Colonic mucosa (tissue), 4 donors: Measurements from ENCODE around the gene CTTN. TPM values are rescaled to one million over a fixed set of nuclear protein-coding genes. Genes with fewer than 3 reads are reported as not detected.

Source experiments
- DNase-seq: peaks from one replicate; pipeline ENCODE4 v3.0.0-alpha.2; 2020
- H3K27ac ChIP-seq: fragments of 200-600 bp; one replicate; pipeline ENCODE4 v1.8.0; 2021
- H3K27me3 ChIP-seq: fragments of 200-600 bp; one replicate; pipeline ENCODE4 v1.8.0; 2021
- H3K36me3 ChIP-seq: fragments of 200-600 bp; one replicate; pipeline ENCODE4 v1.8.0; 2021
- H3K4me1 ChIP-seq: fragments of 200-600 bp; one replicate; pipeline ENCODE4 v1.8.0; 2021; ENCODE audit warnings: mild to moderate bottlenecking
- H3K4me3 ChIP-seq: fragments of 200-600 bp; one replicate; pipeline ENCODE4 v1.8.0; 2021
- H3K9ac ChIP-seq, 2 donors: one replicate each; pipeline ENCODE4 v1.7.0; 2013; ENCODE audit warnings: control low read depth in 2 of 2, low read depth in 2 of 2, low read length in 2 of 2
- H3K9me3 ChIP-seq: fragments of 200-600 bp; one replicate; pipeline ENCODE4 v1.8.0; 2021
- intact Hi-C: fragments of 100-400 bp; cut with DNase I; formaldehyde crosslinking; loops from one replicate; pipeline ENCODE4 v1.14.1; 2022
- total RNA-seq, 2 donors: library from RNA; stranded (reverse); fragmentation: NEBNext Ultra II Directional in 1 of 2; extraction: Animal tissue kit (Norgen Biotek cat#: 25700) in 1 of 2; gene quantifications; one replicate each; pipeline ENCODE4 v1.2.1, GENCODE V29; 2021
- TF ChIP-seq, protein P1 (sequence below): fragments of 200-600 bp; IDR thresholded peaks from one replicate; pipeline ENCODE4 v1.8.0; 2022; ENCODE audit warnings: antibody characterized with exemption, mild to moderate bottlenecking
- donor health status: healthy.
- donor health status: DM: no; HTN: no; CAD: no.
- donor health status: DM: no; HTN: no; CAD: no.

CTTN gene
- total RNA-seq, 2 donors from 2014 or later: 249 to 302 TPM

DNA sequence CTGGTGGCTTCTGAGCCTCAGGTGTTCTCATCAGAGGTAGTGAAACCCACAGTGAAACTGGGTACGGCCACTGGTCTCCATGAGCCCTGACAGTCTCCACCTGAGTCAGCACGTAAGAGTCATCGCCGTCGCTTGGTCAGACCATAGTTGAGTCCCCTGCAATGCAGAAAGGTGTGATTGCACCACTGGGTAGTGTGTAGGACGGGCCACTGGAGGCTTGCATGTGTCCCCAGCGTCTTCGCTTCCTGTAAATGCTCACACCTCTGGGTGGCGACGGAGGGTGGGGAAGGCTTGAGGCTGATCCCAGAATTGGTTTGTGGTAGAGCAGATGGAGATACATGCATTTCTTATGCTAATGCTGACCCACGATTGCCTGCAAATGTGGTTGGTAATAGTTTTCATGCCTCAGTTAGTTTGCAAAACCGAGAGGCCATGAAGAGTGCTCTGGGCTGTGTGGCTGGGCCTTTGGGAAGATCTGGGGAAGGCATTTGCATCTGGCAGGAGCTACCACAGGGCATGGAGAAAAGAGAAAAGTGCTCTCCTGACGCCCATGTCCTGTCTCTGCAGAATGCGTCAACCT, 26.5 kb downstream of the CTTN start:
- no peak overlapping the region for H3K27ac ChIP-seq
- no peak overlapping the region for H3K4me3 ChIP-seq
- H3K4me1 ChIP-seq: no peaks in the 10 kb centered on the region
- H3K36me3 ChIP-seq: peaks cover 18% of the 10 kb centered on the region
- H3K27me3 ChIP-seq: no peaks in the 10 kb centered on the region
- TF ChIP-seq, protein P1, sequence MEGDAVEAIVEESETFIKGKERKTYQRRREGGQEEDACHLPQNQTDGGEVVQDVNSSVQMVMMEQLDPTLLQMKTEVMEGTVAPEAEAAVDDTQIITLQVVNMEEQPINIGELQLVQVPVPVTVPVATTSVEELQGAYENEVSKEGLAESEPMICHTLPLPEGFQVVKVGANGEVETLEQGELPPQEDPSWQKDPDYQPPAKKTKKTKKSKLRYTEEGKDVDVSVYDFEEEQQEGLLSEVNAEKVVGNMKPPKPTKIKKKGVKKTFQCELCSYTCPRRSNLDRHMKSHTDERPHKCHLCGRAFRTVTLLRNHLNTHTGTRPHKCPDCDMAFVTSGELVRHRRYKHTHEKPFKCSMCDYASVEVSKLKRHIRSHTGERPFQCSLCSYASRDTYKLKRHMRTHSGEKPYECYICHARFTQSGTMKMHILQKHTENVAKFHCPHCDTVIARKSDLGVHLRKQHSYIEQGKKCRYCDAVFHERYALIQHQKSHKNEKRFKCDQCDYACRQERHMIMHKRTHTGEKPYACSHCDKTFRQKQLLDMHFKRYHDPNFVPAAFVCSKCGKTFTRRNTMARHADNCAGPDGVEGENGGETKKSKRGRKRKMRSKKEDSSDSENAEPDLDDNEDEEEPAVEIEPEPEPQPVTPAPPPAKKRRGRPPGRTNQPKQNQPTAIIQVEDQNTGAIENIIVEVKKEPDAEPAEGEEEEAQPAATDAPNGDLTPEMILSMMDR: no peak
- DNase-seq: no peak
- H3K9me3 ChIP-seq: no peaks in the 10 kb centered on the region
- intact Hi-C loops: no loop called here
- no peak overlapping the region for H3K9ac ChIP-seq

DNA sequence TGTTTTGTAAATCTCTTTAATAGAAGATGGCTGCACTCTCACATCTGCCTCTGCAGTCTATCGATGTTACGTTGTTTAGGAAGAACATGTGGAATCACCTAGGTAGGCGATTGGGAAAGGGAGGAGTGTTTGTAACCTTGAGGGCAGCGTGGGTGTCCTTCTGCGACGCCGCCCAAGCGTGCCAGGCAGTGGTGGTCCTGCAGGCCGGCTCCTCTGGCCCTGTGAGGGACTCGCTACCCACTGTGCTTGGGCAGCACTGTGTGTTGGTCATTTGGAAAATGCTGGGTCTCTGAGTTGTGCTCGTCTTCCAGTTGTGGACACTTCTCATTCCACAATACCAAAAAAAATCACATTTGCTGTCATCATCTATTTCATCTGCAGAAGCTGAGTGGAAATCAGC, 29.1 kb downstream of the CTTN start:
- H3K9me3 ChIP-seq: no peaks in the 10 kb centered on the region
- H3K27ac ChIP-seq: no peak overlapping the region
- no peaks in the 10 kb centered on the region for H3K27me3 ChIP-seq
- no peak overlapping the region for H3K9ac ChIP-seq
- intact Hi-C loops: no loop called here
- H3K36me3 ChIP-seq: peaks cover 18% of the 10 kb centered on the region
- H3K4me3 ChIP-seq: no peak overlapping the region
- TF ChIP-seq, protein P1: no peak
- no peaks in the 10 kb centered on the region for H3K4me1 ChIP-seq
- no peak for DNase-seq

DNA sequence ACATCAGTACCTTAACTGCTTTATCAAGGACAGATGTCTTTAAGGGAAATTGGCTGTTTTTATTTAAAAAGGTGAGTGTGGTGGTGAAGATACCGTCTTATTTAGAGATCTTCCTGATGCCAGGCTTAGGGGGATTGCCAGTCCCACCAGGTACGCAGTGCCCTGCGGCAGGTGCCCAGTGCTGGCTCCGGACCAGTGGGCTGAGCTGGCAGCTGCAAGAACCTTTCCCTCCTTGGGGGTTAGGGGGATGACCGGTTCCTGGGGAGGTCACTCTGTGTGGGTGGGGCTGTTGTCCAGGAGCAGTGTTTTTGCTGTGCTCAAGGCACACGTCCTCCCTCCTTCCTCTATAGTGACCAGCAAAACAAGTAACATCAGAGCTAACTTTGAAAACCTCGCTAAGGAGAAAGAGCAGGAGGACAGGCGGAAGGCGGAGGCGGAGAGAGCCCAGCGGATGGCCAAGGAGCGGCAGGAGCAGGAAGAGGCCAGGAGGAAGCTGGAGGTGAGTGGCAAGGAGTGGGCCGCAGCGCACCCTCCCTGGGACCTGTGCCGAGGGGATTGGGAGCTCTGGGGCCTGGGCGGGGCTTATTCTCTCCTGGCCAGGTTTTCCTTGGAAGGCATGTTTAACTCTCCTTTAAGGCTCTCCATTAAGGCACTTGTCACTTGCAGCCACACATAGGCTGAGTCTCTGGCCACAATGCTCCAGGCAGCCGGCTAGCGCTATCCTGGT, 30.5 kb downstream of the CTTN start:
- TF ChIP-seq, protein P1: no peak
- no peak overlapping the region for H3K4me3 ChIP-seq
- DNase-seq: no peak
- intact Hi-C loops: no loop called here
- peaks cover 25% of the 10 kb centered on the region for H3K36me3 ChIP-seq
- no peaks in the 10 kb centered on the region for H3K4me1 ChIP-seq
- no peaks in the 10 kb centered on the region for H3K9me3 ChIP-seq
- H3K27ac ChIP-seq: no peak overlapping the region
- no peaks in the 10 kb centered on the region for H3K27me3 ChIP-seq
- H3K9ac ChIP-seq: no peak overlapping the region

DNA sequence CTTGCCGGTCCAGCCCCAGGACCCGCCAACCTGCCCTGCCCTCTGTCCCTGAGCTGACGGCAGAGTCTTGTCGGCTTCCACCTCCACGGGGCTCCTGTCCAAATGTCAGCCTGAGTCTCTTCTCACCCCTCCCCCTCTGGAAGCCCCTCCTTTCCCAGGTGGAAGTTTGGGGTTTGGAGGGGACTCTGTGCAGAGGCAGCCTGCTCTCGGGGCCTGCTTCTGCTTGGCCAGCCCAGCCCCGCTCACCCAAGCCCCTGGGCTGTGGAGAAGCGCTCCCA, 31.0 kb downstream of the CTTN start:
- no peak overlapping the region for H3K27ac ChIP-seq
- intact Hi-C loops: no loop called here
- H3K4me3 ChIP-seq: no peak overlapping the region
- TF ChIP-seq, protein P1: no peak
- no peaks in the 10 kb centered on the region for H3K27me3 ChIP-seq
- no peak for DNase-seq
- H3K9ac ChIP-seq: no peak overlapping the region
- H3K9me3 ChIP-seq: no peaks in the 10 kb centered on the region
- no peaks in the 10 kb centered on the region for H3K4me1 ChIP-seq
- H3K36me3 ChIP-seq: peaks cover 25% of the 10 kb centered on the region

DNA sequence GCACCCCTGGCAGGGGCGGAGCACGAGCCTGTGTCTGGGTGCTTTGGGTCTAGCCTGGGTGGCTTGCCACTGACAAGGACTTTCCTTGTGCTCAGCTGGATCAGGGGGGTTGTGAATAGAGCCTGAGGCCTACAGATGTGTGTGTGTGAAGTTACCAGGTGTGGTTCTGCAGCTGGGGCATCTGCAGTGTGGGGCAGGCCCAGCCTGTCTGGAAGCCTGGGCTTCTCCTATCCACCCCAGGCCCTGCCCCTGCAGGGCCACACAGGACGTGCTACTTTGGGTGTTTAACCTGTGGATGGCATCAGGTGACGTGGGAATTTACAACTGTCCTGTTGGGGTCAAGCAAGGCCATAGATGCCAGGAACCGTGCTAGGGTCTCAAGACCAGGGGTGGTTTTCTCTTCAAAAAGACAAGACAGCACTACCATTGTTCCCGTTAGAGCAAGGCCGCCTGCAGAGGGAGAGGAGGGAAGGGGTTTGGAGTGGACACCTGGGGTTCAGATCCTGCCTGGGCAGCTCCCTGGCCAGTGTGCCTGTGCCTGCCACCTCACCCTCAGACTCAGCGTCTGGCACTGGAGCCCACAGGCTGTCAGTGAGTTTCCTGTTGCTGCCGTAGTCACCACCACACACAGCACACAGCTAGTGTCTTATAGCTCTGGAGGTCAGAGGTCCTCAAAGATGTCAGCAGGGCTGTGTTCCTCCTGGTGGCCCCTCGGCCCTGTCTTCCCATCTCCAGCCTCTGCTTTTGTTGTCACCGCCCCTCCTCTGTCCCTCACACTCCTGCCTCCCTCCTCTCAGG, 31.6 kb downstream of the CTTN start:
- Histone ChIP-seq H3K4me3 (no peak overlapping the region), H3K4me1 (no peaks in the 10 kb centered on the region), H3K36me3 (peaks cover 29% of the 10 kb centered on the region), H3K27ac (no peak overlapping the region), H3K9me3 (no peaks in the 10 kb centered on the region), H3K27me3 (no peaks in the 10 kb centered on the region), H3K9ac (no peak overlapping the region)
- DNase-seq: no peak
- intact Hi-C loops: no loop called here
- TF ChIP-seq, protein P1: no peak
